Stimulated activated CD4-positive, alpha-beta T cell treated with anti-CD3 and anti-CD28 coated beads, Interleukin-15, amount 100 ng/mL, for 48 hours (primary cell): Measurements from ENCODE around the gene LRRC41.
"Not testable (repeated sequence)": the region's sequence is repeated elsewhere in the genome, so short reads cannot be mapped to it uniquely, and the experiment has no call there.

ENCODE experiments used
- DNase-seq, 2 donors: peaks; one replicate each; pipeline ENCODE4 v3.0.0-alpha.2; 2020; ENCODE audit warnings: low read depth in 2 of 2

Gene LRRC41

GRCh38 chr1:46325285-46326076, 22.1 kb upstream of the LRRC41 start:
- DNase-seq = not testable (repeated sequence)

GRCh38 chr1:46322191-46322590, 18.8 kb upstream of the LRRC41 start:
- DNase-seq = not testable (repeated sequence)

- not testable (repeated sequence) for DNase-seq
These were observed 16.8 kb upstream of the LRRC41 start for GRCh38 chr1:46319960-46320914.

GRCh38 chr1:46319301-46319700, 15.9 kb upstream of the LRRC41 start:
- DNase-seq = not testable (repeated sequence)

GRCh38 chr1:46317323-46317722, 13.9 kb upstream of the LRRC41 start:
- no peak for DNase-seq

GRCh38 chr1:46315669-46316403, 12.4 kb upstream of the LRRC41 start:
- no peak for DNase-seq

- DNase-seq = no peak
These were observed 6.9 kb upstream of the LRRC41 start for GRCh38 chr1:46310321-46310720.

GRCh38 chr1:46309401-46310159, 6.2 kb upstream of the LRRC41 start:
- no peak for DNase-seq

- DNase-seq = no peak
These were observed 2.7 kb upstream of the LRRC41 start for GRCh38 chr1:46306159-46306530.

- DNase-seq = no peak
These were observed 483 bp upstream of the LRRC41 start for GRCh38 chr1:46303872-46304326.

GRCh38 chr1:46302641-46303037, 777 bp downstream of the LRRC41 start:
- peak in 1 of 2 donors; percentile 5 for DNase-seq

GRCh38 chr1:46301808-46302640, 1.4 kb downstream of the LRRC41 start:
- DNase-seq = peak; percentile 31 to 39

GRCh38 chr1:46301406-46301807, 2.0 kb downstream of the LRRC41 start:
- DNase-seq = peak in 1 of 2 donors; percentile 5

GRCh38 chr1:46300673-46301405, 2.6 kb downstream of the LRRC41 start:
- no peak for DNase-seq

GRCh38 chr1:46298387-46298786, 5.0 kb downstream of the LRRC41 start:
- DNase-seq = no peak

GRCh38 chr1:46295306-46295705, 8.1 kb downstream of the LRRC41 start:
- no peak for DNase-seq

GRCh38 chr1:46289976-46290375, 13.4 kb downstream of the LRRC41 start:
- no peak for DNase-seq

GRCh38 chr1:46289134-46289494, 14.3 kb downstream of the LRRC41 start:
- DNase-seq = no peak

GRCh38 chr1:46288485-46289133, 14.8 kb downstream of the LRRC41 start:
- DNase-seq = no peak
